ENCODE measurements around the gene SP8. TPM values are rescaled to one million over a fixed set of nuclear protein-coding genes. Genes with fewer than 3 reads are reported as not detected.

The SP8 gene
- polyA plus RNA-seq, 1 of the 3 experiments (the other 2 are of a cell fraction): not detected

DNA sequence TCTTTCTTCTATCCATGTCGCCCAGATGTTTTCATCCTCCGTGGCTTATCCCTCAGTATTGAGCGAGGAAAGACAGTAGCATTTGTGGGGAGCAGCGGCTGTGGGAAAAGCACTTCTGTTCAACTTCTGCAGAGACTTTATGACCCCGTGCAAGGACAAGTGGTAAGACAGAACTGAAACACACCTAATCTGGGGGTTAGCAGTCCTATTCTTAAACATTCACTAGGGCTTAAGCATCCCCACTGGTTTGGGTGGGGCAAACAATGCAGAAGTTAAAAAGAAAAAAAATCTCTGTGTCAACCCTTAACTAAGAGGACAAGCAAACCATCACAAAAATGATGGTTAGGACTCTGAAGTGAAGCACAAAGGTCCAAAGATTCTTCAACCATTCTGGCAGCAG, 43.8 kb downstream of the SP8 start:
- H3K9me2 ChIP-seq: no peaks in the 10 kb centered on the region; the same call in 1 of the 2 replicates
- H3K27ac ChIP-seq (ENCODE audit: low read depth in 2 of 2, low read length in 1 of 2): no peak overlapping the region
- 2% methylated on average over 5 of the region's 5 CpGs for WGBS (ENCODE audit: low lambda C conversion rate)
- DNase-seq: no peak
- no peaks in the 10 kb centered on the region for H4K20me1 ChIP-seq (ENCODE audit: insufficient read depth)
- CTCF ChIA-PET: no interaction called here
- H3K4me2 ChIP-seq: no peak overlapping the region
- H3K79me2 ChIP-seq (ENCODE audit: insufficient read depth): no peaks in the 10 kb centered on the region
- no peaks in the 10 kb centered on the region for H3F3A ChIP-seq (replicated peaks; ENCODE audit: insufficient read depth)
- no peaks in the 10 kb centered on the region for H3K4me1 ChIP-seq (ENCODE audit: control insufficient read depth in 1 of 2, insufficient read depth in 2 of 2, low read depth in 1 of 2, low read length in 1 of 2)
- TF ChIP-seq, protein P1, sequence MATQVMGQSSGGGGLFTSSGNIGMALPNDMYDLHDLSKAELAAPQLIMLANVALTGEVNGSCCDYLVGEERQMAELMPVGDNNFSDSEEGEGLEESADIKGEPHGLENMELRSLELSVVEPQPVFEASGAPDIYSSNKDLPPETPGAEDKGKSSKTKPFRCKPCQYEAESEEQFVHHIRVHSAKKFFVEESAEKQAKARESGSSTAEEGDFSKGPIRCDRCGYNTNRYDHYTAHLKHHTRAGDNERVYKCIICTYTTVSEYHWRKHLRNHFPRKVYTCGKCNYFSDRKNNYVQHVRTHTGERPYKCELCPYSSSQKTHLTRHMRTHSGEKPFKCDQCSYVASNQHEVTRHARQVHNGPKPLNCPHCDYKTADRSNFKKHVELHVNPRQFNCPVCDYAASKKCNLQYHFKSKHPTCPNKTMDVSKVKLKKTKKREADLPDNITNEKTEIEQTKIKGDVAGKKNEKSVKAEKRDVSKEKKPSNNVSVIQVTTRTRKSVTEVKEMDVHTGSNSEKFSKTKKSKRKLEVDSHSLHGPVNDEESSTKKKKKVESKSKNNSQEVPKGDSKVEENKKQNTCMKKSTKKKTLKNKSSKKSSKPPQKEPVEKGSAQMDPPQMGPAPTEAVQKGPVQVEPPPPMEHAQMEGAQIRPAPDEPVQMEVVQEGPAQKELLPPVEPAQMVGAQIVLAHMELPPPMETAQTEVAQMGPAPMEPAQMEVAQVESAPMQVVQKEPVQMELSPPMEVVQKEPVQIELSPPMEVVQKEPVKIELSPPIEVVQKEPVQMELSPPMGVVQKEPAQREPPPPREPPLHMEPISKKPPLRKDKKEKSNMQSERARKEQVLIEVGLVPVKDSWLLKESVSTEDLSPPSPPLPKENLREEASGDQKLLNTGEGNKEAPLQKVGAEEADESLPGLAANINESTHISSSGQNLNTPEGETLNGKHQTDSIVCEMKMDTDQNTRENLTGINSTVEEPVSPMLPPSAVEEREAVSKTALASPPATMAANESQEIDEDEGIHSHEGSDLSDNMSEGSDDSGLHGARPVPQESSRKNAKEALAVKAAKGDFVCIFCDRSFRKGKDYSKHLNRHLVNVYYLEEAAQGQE (IDR thresholded peaks at IDR 0.05; ENCODE audit: low read depth, low read length): no peak
- TF ChIP-seq NRF1 (IDR thresholded peaks at IDR 0.05; ENCODE audit: low read depth, low read length) (no peak), GABPA (IDR thresholded peaks at IDR 0.05; ENCODE audit: low read depth) (no peak), FOXJ3 (CRISPR knock-in tag; IDR thresholded peaks at IDR 0.05) (no peak), FOSL2 (IDR thresholded peaks at IDR 0.05; ENCODE audit: borderline replicate concordance, low read depth) (no peak), POLR2AphosphoS5 (IDR thresholded peaks at IDR 0.05; ENCODE audit: low read depth, low read length) (no peak), EZH2phosphoT487 (IDR thresholded peaks at IDR 0.05; ENCODE audit: borderline replicate concordance, low read depth) (no peak), SMC3 (IDR thresholded peaks at IDR 0.05; ENCODE audit: low read depth, low read length) (no peak), CHD2 (IDR thresholded peaks at IDR 0.05; ENCODE audit: low read length, partially characterized antibody) (no peak), USF1 (IDR thresholded peaks at IDR 0.05; ENCODE audit: borderline replicate concordance, low read depth) (no peak), TEAD4 (IDR thresholded peaks at IDR 0.05; ENCODE audit: borderline replicate concordance, insufficient read depth) (no peak), RXRA (IDR thresholded peaks at IDR 0.05; ENCODE audit: borderline replicate concordance, low read depth) (no peak), EP300 (IDR thresholded peaks at IDR 0.05; ENCODE audit: borderline replicate concordance in 1 of 2, low read depth in 1 of 2, low read length in 1 of 2) (no peak), MEF2A (IDR thresholded peaks at IDR 0.05; ENCODE audit: borderline replicate concordance, low read depth) (no peak), YY1 (IDR thresholded peaks at IDR 0.05; ENCODE audit: low read depth) (no peak)
- POLR2A ChIA-PET: no interaction called here
- no peak overlapping the region for H3K4me3 ChIP-seq (ENCODE audit: low read depth in 2 of 2, low read length in 1 of 2)
- no peaks in the 10 kb centered on the region for H3K9me3 ChIP-seq
- H2AFZ ChIP-seq (ENCODE audit: low read depth): no peak overlapping the region
- peaks cover 29% of the 10 kb centered on the region; the same call in 1 of the 2 replicates for H3K27me3 ChIP-seq (ENCODE audit: insufficient read depth)
- no peaks in the 10 kb centered on the region for H3K36me3 ChIP-seq (replicated peaks in 1 of 2; ENCODE audit: control insufficient read depth in 1 of 2, insufficient read depth in 2 of 2, low read length in 1 of 2)
- H3K9ac ChIP-seq: no peak overlapping the region
